SK-N-SH treated with all-trans-retinoic acid at 6 μM for 48 hours (cell line): ENCODE data around the gene D2HGDH.

Source experiments
- ATAC-seq: fragments of 200-7000 bp; cut with Tn5 transposase; 3 replicates; pipeline ENCODE4 v1.9.1; 2020; ENCODE audit warnings: mild to moderate bottlenecking, moderate library complexity
- ARNTL ChIP-seq: fragments of 450-650 bp; formaldehyde crosslinking; IDR thresholded peaks from 2 replicates; pipeline ENCODE4 v1.5.0; 2020; ENCODE audit warnings: low read depth, mild to moderate bottlenecking, moderate library complexity, borderline replicate concordance
- BACH2 ChIP-seq: fragments of 250-450 bp; sonication (Bioruptor Pico); IDR thresholded peaks from 2 replicates; pipeline ENCODE4 v1.9.0; 2021; ENCODE audit warnings: mild to moderate bottlenecking, borderline replicate concordance
- CSDC2 ChIP-seq: fragments of 250-450 bp; sonication (Bioruptor Pico); IDR thresholded peaks from 2 replicates; pipeline ENCODE4 v1.5.0; 2020; ENCODE audit warnings: mild to moderate bottlenecking, moderate library complexity
- CSRNP3 ChIP-seq: fragments of 250-450 bp; sonication (Bioruptor Pico); IDR thresholded peaks from 2 replicates; pipeline ENCODE4 v1.5.1; 2021; ENCODE audit warnings: mild to moderate bottlenecking, moderate library complexity
- ESRRG ChIP-seq: fragments of 250-450 bp; sonication (Bioruptor Pico); IDR thresholded peaks from 2 replicates; pipeline ENCODE4 v1.6.1; 2021; ENCODE audit warnings: mild to moderate bottlenecking
- GLIS3 ChIP-seq: fragments of 250-450 bp; sonication (Bioruptor Pico); IDR thresholded peaks from 2 replicates; pipeline ENCODE4 v1.5.0; 2020; ENCODE audit warnings: mild to moderate bottlenecking, moderate library complexity
- ISL1 ChIP-seq: fragments of 250-450 bp; sonication (Bioruptor Pico); IDR thresholded peaks from 2 replicates; pipeline ENCODE4 v2.1.2; 2022; ENCODE audit warnings: mild to moderate bottlenecking, moderate library complexity
- OSR1 ChIP-seq: fragments of 250-450 bp; sonication (Bioruptor Pico); IDR thresholded peaks from 2 replicates; pipeline ENCODE4 v1.8.0; 2022; ENCODE audit warnings: moderate library complexity, mild to moderate bottlenecking, inconsistent platforms
- PPARA ChIP-seq: fragments of 250-450 bp; sonication (Bioruptor Pico); IDR thresholded peaks from 2 replicates; pipeline ENCODE4 v1.5.0; 2020; ENCODE audit warnings: mild to moderate bottlenecking, borderline replicate concordance
- TCF4 ChIP-seq: fragments of 250-450 bp; sonication (Bioruptor Pico); IDR thresholded peaks from 2 replicates; pipeline ENCODE4 v1.8.0; 2021; ENCODE audit warnings: mild to moderate bottlenecking, moderate library complexity, borderline replicate concordance
- TOX ChIP-seq: fragments of 250-450 bp; sonication (Bioruptor Pico); IDR thresholded peaks from 2 replicates; pipeline ENCODE4 v1.8.0; 2021; ENCODE audit warnings: mild to moderate bottlenecking, moderate library complexity, borderline replicate concordance
- TSHZ2 ChIP-seq: fragments of 250-450 bp; sonication (Bioruptor Pico); IDR thresholded peaks from 2 replicates; pipeline ENCODE4 v1.5.0; 2020; ENCODE audit warnings: mild to moderate bottlenecking, moderate library complexity
- ZC3H10 ChIP-seq: fragments of 250-450 bp; sonication (Bioruptor Pico); IDR thresholded peaks from 2 replicates; pipeline ENCODE4 v1.5.1; 2021; ENCODE audit warnings: mild to moderate bottlenecking, moderate library complexity
- ZFP3 ChIP-seq: fragments of 250-450 bp; sonication (Bioruptor Pico); IDR thresholded peaks from 2 replicates; pipeline ENCODE4 v1.5.0; 2020; ENCODE audit warnings: mild to moderate bottlenecking, moderate library complexity
- ZFP30 ChIP-seq: fragments of 450-650 bp; formaldehyde crosslinking; IDR thresholded peaks from 2 replicates; pipeline ENCODE4 v1.5.0; 2022; ENCODE audit warnings: mild to moderate bottlenecking, moderate library complexity
- ZNF565 ChIP-seq: fragments of 450-650 bp; formaldehyde crosslinking; conservative IDR thresholded peaks from 2 replicates; pipeline ENCODE4 v1.5.0; 2020; ENCODE audit warnings: low read depth, mild to moderate bottlenecking, moderate library complexity
- ZNF70 ChIP-seq: fragments of 450-650 bp; formaldehyde crosslinking; IDR thresholded peaks from 2 replicates; pipeline ENCODE4 v1.5.0; 2020; ENCODE audit warnings: mild to moderate bottlenecking, moderate library complexity
- ZNF8 ChIP-seq: fragments of 450-650 bp; formaldehyde crosslinking; IDR thresholded peaks from 2 replicates; pipeline ENCODE4 v1.5.0; 2020; ENCODE audit warnings: mild to moderate bottlenecking, moderate library complexity
- TF ChIP-seq, protein P1 (sequence below): fragments of 250-450 bp; sonication (Bioruptor Pico); IDR thresholded peaks from 2 replicates; pipeline ENCODE4 v1.8.0; 2021; ENCODE audit warnings: low read depth, mild to moderate bottlenecking, moderate library complexity, borderline replicate concordance
- TF ChIP-seq, protein P2 (sequence below): fragments of 250-450 bp; sonication (Bioruptor Pico); IDR thresholded peaks from 2 replicates; pipeline ENCODE4 v1.8.0; 2020; ENCODE audit warnings: mild to moderate bottlenecking, moderate library complexity, borderline replicate concordance
- TF ChIP-seq, protein P3 (sequence below): fragments of 250-450 bp; sonication (Bioruptor Pico); IDR thresholded peaks from 2 replicates; pipeline ENCODE4 v1.5.1; 2020; ENCODE audit warnings: low read depth, mild to moderate bottlenecking, moderate library complexity

Gene D2HGDH

GRCh38 chr2:241794250-241794823 is 59.9 kb downstream of the D2HGDH start:
- TF ChIP-seq ZFP30 (CRISPR knock-in tag) (no peak), TCF4 (CRISPR knock-in tag) (no peak), GLIS3 (no peak), TOX (no peak), PPARA (CRISPR knock-in tag) (no peak), TSHZ2 (CRISPR knock-in tag) (no peak), ZNF70 (CRISPR knock-in tag) (no peak), ZC3H10 (CRISPR knock-in tag) (no peak), CSDC2 (no peak), OSR1 (CRISPR knock-in tag) (no peak), ESRRG (CRISPR knock-in tag) (no peak), ZNF565 (CRISPR knock-in tag) (no peak), ARNTL (CRISPR knock-in tag) (no peak), CSRNP3 (CRISPR knock-in tag) (no peak), BACH2 (CRISPR knock-in tag) (no peak)
- TF ChIP-seq, protein P1, sequence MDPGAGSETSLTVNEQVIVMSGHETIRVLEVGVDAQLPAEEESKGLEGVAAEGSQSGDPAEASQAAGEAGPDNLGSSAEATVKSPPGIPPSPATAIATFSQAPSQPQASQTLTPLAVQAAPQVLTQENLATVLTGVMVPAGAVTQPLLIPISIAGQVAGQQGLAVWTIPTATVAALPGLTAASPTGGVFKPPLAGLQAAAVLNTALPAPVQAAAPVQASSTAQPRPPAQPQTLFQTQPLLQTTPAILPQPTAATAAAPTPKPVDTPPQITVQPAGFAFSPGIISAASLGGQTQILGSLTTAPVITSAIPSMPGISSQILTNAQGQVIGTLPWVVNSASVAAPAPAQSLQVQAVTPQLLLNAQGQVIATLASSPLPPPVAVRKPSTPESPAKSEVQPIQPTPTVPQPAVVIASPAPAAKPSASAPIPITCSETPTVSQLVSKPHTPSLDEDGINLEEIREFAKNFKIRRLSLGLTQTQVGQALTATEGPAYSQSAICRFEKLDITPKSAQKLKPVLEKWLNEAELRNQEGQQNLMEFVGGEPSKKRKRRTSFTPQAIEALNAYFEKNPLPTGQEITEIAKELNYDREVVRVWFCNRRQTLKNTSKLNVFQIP, result no peak
- TF ChIP-seq, protein P2, sequence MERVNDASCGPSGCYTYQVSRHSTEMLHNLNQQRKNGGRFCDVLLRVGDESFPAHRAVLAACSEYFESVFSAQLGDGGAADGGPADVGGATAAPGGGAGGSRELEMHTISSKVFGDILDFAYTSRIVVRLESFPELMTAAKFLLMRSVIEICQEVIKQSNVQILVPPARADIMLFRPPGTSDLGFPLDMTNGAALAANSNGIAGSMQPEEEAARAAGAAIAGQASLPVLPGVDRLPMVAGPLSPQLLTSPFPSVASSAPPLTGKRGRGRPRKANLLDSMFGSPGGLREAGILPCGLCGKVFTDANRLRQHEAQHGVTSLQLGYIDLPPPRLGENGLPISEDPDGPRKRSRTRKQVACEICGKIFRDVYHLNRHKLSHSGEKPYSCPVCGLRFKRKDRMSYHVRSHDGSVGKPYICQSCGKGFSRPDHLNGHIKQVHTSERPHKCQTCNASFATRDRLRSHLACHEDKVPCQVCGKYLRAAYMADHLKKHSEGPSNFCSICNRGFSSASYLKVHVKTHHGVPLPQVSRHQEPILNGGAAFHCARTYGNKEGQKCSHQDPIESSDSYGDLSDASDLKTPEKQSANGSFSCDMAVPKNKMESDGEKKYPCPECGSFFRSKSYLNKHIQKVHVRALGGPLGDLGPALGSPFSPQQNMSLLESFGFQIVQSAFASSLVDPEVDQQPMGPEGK, result no peak
- no peak for ATAC-seq

DNA sequence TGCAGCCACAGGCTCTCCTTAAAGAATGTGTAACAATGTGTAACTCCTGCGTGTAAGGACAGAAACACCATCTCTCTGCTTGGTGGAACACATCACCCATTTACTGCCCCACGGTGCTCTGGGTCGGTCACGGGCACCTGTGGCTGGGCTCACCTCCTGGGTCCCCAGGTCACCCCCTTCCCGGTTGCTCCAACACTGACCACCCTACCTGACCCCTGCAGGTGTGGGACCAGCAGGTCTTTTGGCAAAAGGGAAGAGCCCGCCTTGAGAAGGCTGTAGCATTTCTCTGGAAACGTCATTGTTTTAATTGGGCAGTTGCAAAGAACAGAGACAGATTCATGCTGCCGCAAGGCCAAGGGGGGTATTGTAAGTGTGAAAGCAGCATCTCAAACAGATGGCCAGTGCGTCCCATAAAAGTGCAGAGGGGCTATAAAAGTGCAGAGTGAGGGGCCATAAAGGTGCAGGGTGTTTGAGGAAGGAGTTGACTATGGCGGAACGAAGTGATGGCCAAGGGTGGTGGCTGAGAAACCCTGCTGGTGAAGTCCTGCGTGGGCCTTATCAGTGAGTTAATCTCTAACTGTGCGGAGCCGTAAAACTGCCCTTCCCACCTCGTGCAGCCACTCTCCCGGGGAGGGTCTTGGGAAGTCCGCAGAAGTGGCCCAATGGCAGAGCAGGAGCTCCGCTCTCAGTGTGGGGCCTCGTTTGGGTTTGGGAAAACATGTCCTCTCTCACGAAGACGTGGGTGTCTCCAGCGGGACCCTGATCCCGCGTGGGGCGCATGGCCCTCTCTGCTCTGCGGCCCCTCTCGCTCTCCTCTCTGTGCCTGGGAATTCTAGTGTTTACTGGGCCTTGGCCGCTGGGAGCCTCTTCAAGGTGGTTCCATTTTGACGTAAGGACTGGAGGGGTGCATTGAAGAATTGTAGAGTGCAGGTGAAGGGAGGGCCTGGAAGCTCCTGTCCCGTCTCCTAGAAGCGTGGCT is 60.9 kb downstream of the D2HGDH start:
- ATAC-seq, result no peak
- TF ChIP-seq ZNF8 (no peak), BACH2 (CRISPR knock-in tag) (no peak), ZFP3 (CRISPR knock-in tag) (no peak), ZFP30 (CRISPR knock-in tag) (no peak), GLIS3 (no peak), ZNF70 (CRISPR knock-in tag) (no peak), ISL1 (CRISPR knock-in tag) (no peak), ARNTL (CRISPR knock-in tag) (no peak)
- TF ChIP-seq, protein P3, sequence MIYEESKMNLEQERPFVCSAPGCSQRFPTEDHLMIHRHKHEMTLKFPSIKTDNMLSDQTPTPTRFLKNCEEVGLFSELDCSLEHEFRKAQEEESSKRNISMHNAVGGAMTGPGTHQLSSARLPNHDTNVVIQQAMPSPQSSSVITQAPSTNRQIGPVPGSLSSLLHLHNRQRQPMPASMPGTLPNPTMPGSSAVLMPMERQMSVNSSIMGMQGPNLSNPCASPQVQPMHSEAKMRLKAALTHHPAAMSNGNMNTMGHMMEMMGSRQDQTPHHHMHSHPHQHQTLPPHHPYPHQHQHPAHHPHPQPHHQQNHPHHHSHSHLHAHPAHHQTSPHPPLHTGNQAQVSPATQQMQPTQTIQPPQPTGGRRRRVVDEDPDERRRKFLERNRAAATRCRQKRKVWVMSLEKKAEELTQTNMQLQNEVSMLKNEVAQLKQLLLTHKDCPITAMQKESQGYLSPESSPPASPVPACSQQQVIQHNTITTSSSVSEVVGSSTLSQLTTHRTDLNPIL (CRISPR knock-in tag), result no peak
- TF ChIP-seq, protein P1, result no peak
